Stimulated activated CD4-positive, alpha-beta T cell treated with anti-CD3 and anti-CD28 coated beads, Interleukin-1b, Interleukin-23, amount 100 ng/mL, for 24 hours (primary cell): ENCODE data around the gene LSM14B.
A peak's percentile ranks its signal among the peaks of the same experiment; 100 is the strongest.

ENCODE experiments used
- DNase-seq, 4 experiments: peaks; one replicate each; pipeline ENCODE4 v3.0.0-alpha.2; 2020; ENCODE audit warnings: low read depth in 4 of 4, low spot score in 1 of 4

LSM14B gene

DNA sequence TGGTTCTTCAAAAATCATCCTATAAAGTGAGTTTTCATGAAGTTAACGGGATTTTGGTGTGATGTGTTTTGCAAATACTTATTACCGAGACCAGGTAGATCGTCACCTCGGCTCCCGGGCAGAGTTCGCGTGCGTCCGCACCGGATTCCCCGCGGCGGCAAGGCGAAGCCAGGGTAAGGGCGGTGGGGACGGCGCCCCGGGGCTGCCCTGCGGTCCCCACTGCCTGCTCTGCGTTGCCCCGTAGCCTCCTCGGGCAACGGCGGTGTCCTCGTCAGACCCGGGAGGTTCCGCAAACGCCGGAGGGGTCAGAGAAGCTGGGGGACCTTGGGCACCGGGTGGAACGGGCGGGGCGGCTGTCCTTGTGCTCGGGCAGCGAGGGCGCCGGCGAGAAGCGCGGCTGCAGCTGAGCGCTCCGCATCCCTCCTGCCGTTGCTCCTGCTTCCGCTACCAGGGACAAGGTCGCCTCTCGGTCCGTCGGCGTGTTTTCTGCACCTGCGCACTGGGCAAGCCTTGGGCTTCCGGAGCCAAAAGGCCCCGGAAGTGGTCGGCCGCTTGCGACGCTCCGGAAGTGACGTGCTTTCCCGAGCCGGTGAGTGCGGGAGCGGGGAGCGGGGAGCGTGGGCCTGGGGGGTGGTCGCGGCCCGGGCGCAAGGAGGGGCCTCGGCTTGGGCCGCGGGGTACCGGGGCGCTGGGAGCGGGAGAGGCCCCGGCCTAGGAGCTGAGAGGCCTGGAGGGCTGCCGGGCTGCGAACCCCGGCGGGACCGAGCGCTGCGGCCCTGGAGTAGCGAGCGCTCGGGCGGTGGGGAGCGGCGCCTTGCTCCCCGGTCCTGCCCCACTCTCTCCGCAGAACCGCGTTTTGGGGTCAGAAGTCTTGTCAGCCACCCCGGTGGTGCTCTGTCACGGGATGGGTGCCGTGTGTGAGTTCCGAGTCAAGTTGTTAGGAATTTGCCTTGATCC, 60.5 kb downstream of the LSM14B start, which contains the start of gene MTG2:
Gene MTG2 (plus strand): TSS at position 560 of the 957 bp plus-strand sequence. CDS start 10,393 bp downstream, outside the sequence.
- peak; percentile 84 to 92 (median 90) for DNase-seq

DNA sequence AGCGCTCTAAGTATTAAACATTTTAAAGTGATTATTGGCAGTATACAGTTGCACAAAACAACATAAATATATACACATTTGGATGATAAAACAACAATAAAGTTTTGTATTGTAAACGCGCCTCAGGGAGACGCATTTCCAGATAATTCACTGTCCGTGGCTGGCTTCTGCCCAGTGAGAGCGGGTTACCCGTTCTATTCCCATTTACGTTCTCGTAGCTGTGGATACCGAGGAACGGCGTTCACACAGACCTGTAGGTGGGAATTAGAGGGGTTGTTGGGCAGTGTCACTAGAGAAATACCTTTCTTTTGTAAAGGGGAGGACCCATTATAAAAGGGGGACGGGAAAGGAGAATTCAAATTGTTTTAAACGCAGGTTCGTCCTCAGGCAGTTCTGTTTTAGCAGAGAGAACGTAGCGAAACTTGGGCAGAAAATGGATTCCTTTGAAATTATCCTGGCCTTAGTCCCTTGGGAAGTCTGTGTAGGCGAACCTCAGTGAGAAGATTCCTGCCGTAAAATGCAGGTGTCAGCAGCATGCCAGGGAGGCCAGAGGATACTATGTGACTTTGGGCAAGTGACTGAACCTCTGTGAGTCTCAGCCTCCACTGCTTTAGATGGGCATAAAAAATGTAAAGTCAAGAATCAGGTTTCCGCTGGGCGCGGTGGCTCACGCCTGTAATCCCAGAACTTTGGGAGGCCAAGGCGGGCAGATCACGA, 61.3 kb downstream of the LSM14B start:
- no peak for DNase-seq
